Duodenal mucosa (tissue), 2 donors: ENCODE results near the gene ABL1.
A peak's percentile ranks its signal among the peaks of the same experiment; 100 is the strongest.
"Not testable (repeated sequence)": the region's sequence is repeated elsewhere in the genome, so short reads cannot be mapped to it uniquely, and the experiment has no call there.

ENCODE experiments used
- H3K27ac ChIP-seq: one replicate; pipeline ENCODE4 v1.7.0; 2013; ENCODE audit warnings: low read depth, low read length
- H3K27me3 ChIP-seq, 2 donors: one replicate each; pipeline ENCODE4 v1.7.0; 2013; ENCODE audit warnings: low read length in 2 of 2, control low read depth in 1 of 2; ENCODE audit not compliant: insufficient read depth in 2 of 2, control insufficient read depth in 1 of 2
- H3K36me3 ChIP-seq, 2 donors: one replicate each; pipeline ENCODE4 v1.7.0; 2013; ENCODE audit warnings: low read length in 2 of 2, control low read depth in 1 of 2; ENCODE audit not compliant: insufficient read depth in 2 of 2, control insufficient read depth in 1 of 2
- H3K4me1 ChIP-seq, 2 donors: one replicate each; pipeline ENCODE4 v1.7.0; 2013; ENCODE audit warnings: low read length in 2 of 2, control low read depth in 1 of 2; ENCODE audit not compliant: insufficient read depth in 2 of 2, control insufficient read depth in 1 of 2
- H3K4me3 ChIP-seq, 2 donors: one replicate each; pipeline ENCODE4 v1.7.0; 2013; ENCODE audit warnings: low read length in 2 of 2, low read depth in 1 of 2
- H3K9ac ChIP-seq, 2 donors: one replicate each; pipeline ENCODE4 v1.7.0; 2013; ENCODE audit warnings: low read length in 2 of 2, low read depth in 1 of 2
- H3K9me3 ChIP-seq, 2 donors: one replicate each; pipeline ENCODE4 v1.7.0; 2013; ENCODE audit warnings: low read length in 2 of 2, control low read depth in 1 of 2; ENCODE audit not compliant: control insufficient read depth in 1 of 2

ABL1 gene

DNA sequence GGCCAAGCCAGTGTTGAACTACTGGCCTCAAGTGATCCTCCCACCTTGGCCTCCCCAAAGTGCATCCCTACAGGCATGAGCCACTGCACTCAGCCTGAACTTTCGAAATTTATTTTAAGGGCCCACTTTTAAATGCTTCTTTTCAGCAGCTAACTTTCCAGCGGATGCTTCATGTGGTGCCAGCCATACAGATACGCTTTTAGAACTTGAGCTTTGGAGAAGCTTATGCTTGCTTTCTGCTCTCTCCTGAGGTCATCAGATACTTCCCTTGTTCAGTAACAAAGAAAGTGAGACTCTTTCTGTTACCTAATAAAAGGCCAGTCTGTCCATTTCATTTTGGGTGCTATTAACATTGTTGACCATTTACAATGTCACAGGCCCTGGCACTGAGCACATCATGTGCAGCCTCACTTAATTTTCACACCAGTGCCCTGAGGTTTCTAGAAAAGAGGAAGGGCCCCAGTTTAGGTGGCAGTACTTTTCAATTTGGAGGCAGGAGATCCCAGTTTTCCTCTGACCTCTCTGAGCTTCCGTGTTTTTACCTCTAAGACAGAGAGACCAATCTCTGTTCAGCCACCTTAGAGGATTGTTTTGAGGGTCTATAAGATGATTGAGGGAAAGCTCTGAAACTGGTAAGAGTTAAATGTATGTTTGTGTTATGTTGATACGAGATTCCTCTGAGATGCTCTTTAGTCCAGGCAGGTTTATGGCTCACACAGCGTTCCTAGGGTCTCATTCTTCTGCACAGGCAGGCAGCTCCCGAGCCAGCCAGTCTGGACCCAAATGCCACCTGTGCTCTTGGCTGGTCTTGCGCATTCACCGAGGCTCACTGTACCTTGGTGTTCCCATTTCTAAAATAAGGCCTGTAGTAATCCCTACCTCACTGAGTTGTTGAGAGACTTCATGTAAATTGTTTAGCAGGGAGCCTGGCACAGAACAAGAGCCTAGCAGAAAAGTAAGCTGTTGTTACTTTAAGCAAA, 4.4 kb downstream of the ABL1 start:
- Histone ChIP-seq H3K27ac (no peak overlapping the region), H3K9ac (no peak overlapping the region), H3K27me3 (no peaks in the 10 kb centered on the region), H3K36me3 (no peaks in the 10 kb centered on the region), H3K4me3 (peak overlapping the region in 1 of 2 donors; percentile 32), H3K9me3 (no peaks in the 10 kb centered on the region), H3K4me1 (peaks cover 28 to 34% of the 10 kb centered on the region in 2 donors)

DNA sequence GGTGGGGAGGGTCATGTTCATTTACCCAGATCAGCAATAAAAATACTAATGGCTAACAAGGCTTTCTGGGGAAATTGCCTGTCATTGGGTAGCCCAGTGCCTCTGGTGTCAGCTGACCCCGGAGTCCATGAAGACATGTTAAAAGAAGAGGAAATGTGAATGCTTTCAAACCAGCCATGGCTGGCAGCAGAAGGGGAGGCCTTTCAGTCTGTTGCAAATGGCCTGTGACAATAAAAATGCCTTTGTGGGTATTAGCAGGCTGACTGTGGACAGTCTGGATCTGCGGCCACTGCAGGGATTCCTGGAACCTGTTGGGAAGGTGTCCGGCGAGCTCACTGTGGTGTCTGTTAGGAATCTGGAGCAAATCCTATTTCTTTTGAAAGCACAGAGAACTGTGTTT, 7.5 kb downstream of the ABL1 start:
- peaks cover 20 to 28% of the 10 kb centered on the region in 2 donors for H3K4me1 ChIP-seq
- H3K9ac ChIP-seq: no peak overlapping the region
- no peaks in the 10 kb centered on the region for H3K27me3 ChIP-seq
- H3K27ac ChIP-seq: no peak overlapping the region
- no peaks in the 10 kb centered on the region for H3K36me3 ChIP-seq
- no peaks in the 10 kb centered on the region for H3K9me3 ChIP-seq
- no peak overlapping the region for H3K4me3 ChIP-seq

DNA sequence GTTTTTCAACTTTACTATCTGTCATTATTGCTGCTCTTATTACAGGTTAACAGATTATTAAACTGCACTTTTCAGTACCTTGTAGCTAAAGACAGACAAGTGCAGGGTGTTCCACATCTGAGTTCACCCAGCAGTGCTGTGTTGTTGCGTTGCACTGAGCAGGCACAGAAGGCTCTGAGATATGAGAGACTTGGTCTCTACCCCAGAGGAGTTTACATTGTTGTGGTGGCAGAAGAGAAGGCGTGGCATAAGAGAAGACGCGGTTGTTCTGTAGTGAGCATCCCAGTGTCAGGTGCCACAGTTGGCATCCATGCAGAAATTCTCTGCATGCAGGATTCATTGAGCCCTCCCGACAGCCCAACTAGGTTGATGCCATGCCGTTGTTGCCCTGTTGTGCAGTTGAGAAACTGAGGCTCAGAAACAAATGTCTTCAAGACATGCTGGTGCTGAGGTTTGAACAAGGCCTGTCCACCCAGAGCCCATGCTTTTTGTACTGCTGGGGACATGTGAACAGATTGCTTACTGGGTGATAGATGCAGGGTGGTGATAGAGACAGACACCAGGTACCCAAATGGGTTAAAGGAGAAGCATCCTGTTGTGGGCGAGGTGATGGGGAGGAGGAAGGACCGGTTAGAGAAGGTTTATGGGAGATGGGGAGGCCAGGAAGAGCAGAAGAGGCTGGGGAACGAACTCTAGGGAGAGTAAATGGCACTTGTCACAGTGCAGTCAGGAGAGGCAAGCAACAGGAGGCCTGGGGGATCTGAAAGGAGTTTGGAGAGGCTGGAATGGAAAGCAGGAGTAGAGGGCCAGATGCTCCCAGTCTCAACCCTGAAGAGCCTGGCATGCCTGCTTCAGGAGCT, 8.2 kb downstream of the ABL1 start:
- H3K4me1 ChIP-seq: peaks cover 15 to 23% of the 10 kb centered on the region in 2 donors
- no peak overlapping the region for H3K9ac ChIP-seq
- no peak overlapping the region for H3K27ac ChIP-seq
- no peaks in the 10 kb centered on the region for H3K9me3 ChIP-seq
- H3K4me3 ChIP-seq: no peak overlapping the region
- no peaks in the 10 kb centered on the region for H3K27me3 ChIP-seq
- H3K36me3 ChIP-seq: no peaks in the 10 kb centered on the region

DNA sequence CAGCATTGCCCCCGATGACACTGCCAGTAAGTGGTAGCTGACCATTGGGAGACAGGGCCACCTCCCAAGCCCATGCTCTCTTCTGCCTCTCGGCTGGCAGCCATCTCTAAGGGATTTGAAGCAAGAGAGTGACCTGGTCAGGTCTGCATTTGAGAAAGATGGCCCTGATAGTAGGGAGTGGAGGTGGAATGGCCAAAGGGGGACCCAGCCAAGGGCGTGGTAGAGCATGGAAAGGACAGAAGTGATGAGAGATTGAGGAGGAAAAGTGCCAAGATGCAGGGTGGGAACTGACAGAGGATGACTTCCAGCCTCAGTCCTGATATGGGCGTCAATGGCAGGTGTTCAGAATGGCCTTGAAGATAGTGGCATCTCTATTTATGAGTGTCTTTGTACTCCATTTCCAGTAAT, 9.0 kb downstream of the ABL1 start:
- Histone ChIP-seq H3K4me3 (no peak overlapping the region), H3K27ac (no peak overlapping the region), H3K36me3 (no peaks in the 10 kb centered on the region), H3K4me1 (peaks cover 15 to 22% of the 10 kb centered on the region in 2 donors), H3K9me3 (no peaks in the 10 kb centered on the region), H3K9ac (no peak overlapping the region), H3K27me3 (no peaks in the 10 kb centered on the region)

DNA sequence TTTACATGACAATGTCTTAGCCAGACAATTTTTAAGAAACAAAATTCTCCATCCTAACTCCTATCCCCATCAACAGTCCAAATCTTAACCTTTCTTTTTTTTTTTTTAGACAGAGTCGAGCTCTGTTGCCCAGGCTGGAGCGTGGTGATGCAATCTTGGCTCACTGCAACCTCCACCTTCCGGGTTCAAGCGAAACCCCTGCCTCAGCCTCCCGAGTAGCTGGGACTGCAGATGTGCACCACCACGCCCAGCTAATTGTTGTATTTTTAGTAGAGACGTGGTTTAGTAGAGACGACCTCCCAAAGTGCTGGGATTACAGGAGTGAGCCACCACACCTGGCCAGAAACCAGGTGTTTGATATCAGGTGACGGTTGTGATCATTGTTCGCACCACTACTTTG, 10.2 kb downstream of the ABL1 start:
- H3K9me3 ChIP-seq: no peaks in the 10 kb centered on the region
- H3K4me1 ChIP-seq: peaks cover 5 to 20% of the 10 kb centered on the region in 2 donors
- no peak overlapping the region for H3K4me3 ChIP-seq
- H3K36me3 ChIP-seq: no peaks in the 10 kb centered on the region
- H3K9ac ChIP-seq: no peak overlapping the region
- H3K27me3 ChIP-seq: no peaks in the 10 kb centered on the region
- H3K27ac ChIP-seq: no peak overlapping the region

DNA sequence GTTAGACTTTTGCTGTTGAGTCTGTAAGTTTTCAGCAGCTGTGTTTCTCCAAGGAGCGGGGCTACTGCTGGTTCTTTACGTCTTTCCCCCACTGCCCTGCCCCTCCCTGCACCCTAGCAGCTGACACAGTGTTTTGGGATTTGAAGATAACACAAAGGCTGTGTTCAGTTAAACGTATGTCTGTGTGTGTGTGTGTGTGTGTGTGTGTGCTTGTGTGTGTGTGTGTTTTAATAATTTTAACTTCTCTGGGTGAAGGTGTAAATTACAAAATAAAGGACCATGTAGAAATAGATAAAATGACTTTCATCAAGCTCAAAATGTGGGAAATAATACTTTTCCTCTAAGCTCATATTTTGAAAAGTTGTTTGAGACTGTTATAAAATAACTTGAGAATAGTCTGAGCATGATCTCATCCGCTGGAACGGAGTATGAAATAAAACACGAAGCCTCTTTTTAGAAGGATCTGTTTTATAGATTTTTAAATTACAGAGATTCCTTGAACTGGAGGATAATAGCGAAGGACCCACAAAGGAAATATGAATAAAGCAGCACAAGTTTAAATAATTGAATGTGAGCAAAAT, 10.9 kb downstream of the ABL1 start:
- peak overlapping the region; percentile 77 for H3K27ac ChIP-seq
- H3K36me3 ChIP-seq: no peaks in the 10 kb centered on the region
- H3K27me3 ChIP-seq: no peaks in the 10 kb centered on the region
- peaks cover 4 to 20% of the 10 kb centered on the region in 2 donors for H3K4me1 ChIP-seq
- H3K9me3 ChIP-seq: no peaks in the 10 kb centered on the region
- H3K4me3 ChIP-seq: no peak overlapping the region
- H3K9ac ChIP-seq: no peak overlapping the region

DNA sequence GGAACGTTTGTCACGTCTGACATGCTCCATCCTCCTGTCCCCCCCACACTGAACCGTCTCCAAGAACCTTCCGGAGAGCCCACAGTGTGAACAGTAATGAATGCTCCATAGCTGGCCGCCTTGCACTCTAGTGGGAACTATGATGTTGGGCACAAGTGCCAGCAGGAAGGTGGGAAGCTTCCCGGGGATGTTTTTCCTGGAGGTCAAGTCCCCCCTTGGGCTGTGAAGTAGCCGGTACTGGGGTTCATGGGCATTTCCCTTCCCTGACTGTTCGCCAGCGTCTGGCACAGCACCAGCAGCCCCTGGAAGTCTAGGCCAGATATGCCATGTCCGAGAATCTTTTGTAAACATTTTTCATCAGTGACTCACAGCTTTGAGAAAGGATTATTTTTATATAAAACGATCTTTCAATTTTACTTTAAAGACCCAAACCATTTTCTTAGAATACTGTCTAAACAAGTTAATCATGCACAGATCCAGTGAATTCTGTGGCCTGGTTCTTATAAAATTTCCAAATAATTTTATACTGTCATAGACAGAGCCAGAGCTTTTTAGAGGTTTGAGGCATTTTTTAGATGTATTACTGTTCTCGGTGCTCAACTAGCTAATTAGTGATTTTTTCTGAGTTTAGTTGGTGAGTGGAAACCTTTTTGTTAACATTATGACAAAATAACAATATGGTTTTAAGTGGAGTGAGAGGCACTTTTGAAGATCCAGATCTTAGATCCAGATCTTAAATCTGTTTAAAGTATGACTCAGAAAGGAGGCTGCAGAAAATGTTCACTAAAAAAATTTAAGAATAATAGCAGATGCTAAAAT, 11.6 kb downstream of the ABL1 start:
- H3K27me3 ChIP-seq: no peaks in the 10 kb centered on the region
- H3K9ac ChIP-seq: peak overlapping the region in 1 of 2 donors; percentile 13
- no peak overlapping the region for H3K4me3 ChIP-seq
- peaks cover 4 to 19% of the 10 kb centered on the region in 2 donors for H3K4me1 ChIP-seq
- H3K27ac ChIP-seq: peak overlapping the region; percentile 77
- H3K9me3 ChIP-seq: no peaks in the 10 kb centered on the region
- H3K36me3 ChIP-seq: no peaks in the 10 kb centered on the region

DNA sequence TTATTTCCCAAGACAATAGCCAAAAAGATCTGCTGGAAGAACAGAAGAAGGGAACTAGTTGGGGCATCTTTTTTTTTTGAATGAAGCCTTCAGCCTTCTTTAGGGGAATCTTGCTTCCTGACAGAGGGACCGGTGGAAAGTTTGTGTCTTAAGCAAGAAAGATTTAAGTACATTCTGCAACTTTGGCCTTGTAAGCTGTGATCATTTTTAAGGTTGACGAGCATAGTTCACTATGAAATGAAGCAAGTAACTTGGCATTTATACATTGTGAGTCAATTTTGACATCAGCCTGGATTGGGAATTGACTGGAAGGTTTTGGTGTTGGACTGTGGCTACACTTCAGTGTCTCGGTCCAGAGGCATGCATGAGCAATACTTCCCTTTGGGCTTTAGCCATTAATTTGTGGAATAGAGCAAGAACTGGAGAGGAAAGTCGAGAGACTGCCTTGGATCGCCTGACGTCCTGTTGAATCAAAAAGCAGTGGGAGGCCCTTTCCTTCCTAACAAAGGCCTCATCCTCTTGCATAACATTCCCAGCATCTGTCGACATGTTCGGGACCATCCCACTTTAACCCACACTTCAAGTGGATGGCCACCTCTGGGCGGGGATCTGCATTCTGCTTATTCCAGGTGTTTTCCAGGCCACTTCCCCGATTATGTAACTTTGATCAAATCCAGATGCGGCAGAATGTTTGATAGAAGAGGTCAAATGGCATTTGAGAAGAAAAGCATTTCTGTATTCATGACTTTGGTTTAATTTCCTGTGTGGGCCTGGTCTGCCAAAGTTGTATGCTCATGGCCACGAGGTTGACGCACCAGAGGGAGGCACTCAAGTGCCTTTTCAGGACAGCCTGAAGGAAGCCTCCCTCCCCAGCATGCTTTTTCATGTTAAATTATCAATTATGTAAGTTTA, 12.5 kb downstream of the ABL1 start:
- H3K27me3 ChIP-seq: no peaks in the 10 kb centered on the region
- H3K4me3 ChIP-seq: no peak overlapping the region
- no peaks in the 10 kb centered on the region for H3K36me3 ChIP-seq
- H3K4me1 ChIP-seq: peaks cover 4 to 11% of the 10 kb centered on the region in 2 donors
- H3K9me3 ChIP-seq: no peaks in the 10 kb centered on the region
- H3K9ac ChIP-seq: no peak overlapping the region
- H3K27ac ChIP-seq: peak overlapping the region; percentile 79

DNA sequence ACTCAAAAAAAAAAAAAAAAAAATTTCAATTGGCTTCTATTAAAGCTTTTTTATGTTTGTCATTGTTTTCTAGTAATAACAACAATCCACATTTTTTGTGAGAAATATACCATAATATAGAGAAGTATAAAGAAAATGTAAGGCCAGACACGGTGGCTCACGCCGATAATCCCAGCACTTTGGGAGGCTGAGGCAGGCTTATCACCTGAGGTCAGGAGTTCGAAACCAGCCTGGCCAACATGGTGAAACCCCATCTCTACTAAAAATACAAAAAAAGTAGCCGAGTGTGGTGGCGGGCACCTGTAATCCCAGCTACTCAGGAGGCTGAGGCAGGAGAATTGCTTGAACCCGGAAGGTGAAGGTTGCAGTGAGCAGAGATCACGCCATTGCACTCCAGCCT, 13.5 kb downstream of the ABL1 start:
- H3K9ac ChIP-seq: not testable (repeated sequence)

More for the DNA sequence above, 13.5 kb downstream of the ABL1 start:
- not testable (repeated sequence) for H3K27ac ChIP-seq, H3K4me3 ChIP-seq, H3K9me3 ChIP-seq, H3K4me1 ChIP-seq, H3K27me3 ChIP-seq, H3K36me3 ChIP-seq
